H1 (cell line): ENCODE results near the gene FGFRL1. TPM values are rescaled to one million over a fixed set of nuclear protein-coding genes. Genes with fewer than 3 reads are reported as not detected.

Experiments
- CTCF ChIA-PET: fragments of 300-600 bp; sonication (Branson Sonifier 250); formaldehyde crosslinking; loops from one replicate; lab custom pipeline; 2021; ENCODE audit not compliant: partially characterized antibody; lab: Charles Lee
- POLR2A ChIA-PET: fragments of 300-600 bp; sonication (Branson Sonifier 250); formaldehyde crosslinking; loops from one replicate; lab custom pipeline; 2021; ENCODE audit warnings: inconsistent platforms; ENCODE audit not compliant: partially characterized antibody; lab: Charles Lee
- DNase-seq, 2 experiments: peaks; one replicate each; pipeline versions ENCODE4 v3.0.0 to v3.0.0-alpha.2; 2010 to 2022; ENCODE audit warnings: low spot score in 2 of 2, low read depth in 1 of 2, mixed read lengths in 1 of 2
- FAIRE-seq: peaks from 2 replicates; lab custom pipeline; 2011; peaks lifted over from hg19 to GRCh38; lab: Jason Lieb, UNC
- H2AFZ ChIP-seq: 2 replicates; pipeline ENCODE4 v1.8.1; 2012; ENCODE audit warnings: low read length, inconsistent platforms
- H2AK5ac ChIP-seq: 2 replicates; pipeline ENCODE4 v1.6.1; 2013; ENCODE audit warnings: low read depth, low read length
- H2BK120ac ChIP-seq: replicated peaks from 2 replicates; pipeline ENCODE3; 2013; ENCODE audit warnings: low read depth, low read length, inconsistent platforms
- H2BK12ac ChIP-seq: 2 replicates; pipeline ENCODE4 v1.6.1; 2013; ENCODE audit warnings: low read depth, low read length
- H2BK15ac ChIP-seq: 2 replicates; pipeline ENCODE4 v1.6.1; 2013; ENCODE audit warnings: low read length
- H2BK20ac ChIP-seq: 2 replicates; pipeline ENCODE4 v1.6.1; 2013; ENCODE audit warnings: low read length
- H2BK5ac ChIP-seq: 2 replicates; pipeline ENCODE4 v1.6.1; 2013; ENCODE audit warnings: low read depth, low read length
- H3K14ac ChIP-seq: 2 replicates; pipeline ENCODE4 v1.6.1; 2013; ENCODE audit warnings: inconsistent platforms; ENCODE audit not compliant: insufficient read length
- H3K18ac ChIP-seq: 2 replicates; pipeline ENCODE4 v1.6.1; 2013; ENCODE audit warnings: low read length; ENCODE audit errors: extremely low read depth
- H3K23ac ChIP-seq: 2 replicates; pipeline ENCODE4 v1.6.1; 2013; ENCODE audit warnings: inconsistent platforms; ENCODE audit not compliant: insufficient read length
- H3K23me2 ChIP-seq: 2 replicates; pipeline ENCODE4 v1.6.1; 2013; ENCODE audit warnings: low read depth, low read length
- H3K27ac ChIP-seq: 2 replicates; pipeline ENCODE4 v1.6.1; 2011; ENCODE audit warnings: low read depth, low read length, inconsistent platforms
- H3K27me3 ChIP-seq, 4 experiments: replicated peaks in 1 of 4; 1 replicate in 1 of 4; 2 replicates in 3 of 4; pipeline versions ENCODE4 v1.6.1 to v1.8.1; 2011 to 2013; ENCODE audit warnings: low read length in 3 of 4, mild to moderate bottlenecking in 3 of 4, inconsistent platforms in 2 of 4, mixed read lengths in 2 of 4, moderate library complexity in 1 of 4; ENCODE audit not compliant: control insufficient read depth in 3 of 4, insufficient read depth in 3 of 4; ENCODE audit errors: extremely low read depth in 1 of 4
- H3K36me3 ChIP-seq, 4 experiments: 2 replicates each; pipeline versions ENCODE4 v1.6.1 to v1.8.1; 2011 to 2013; ENCODE audit warnings: mild to moderate bottlenecking in 4 of 4, low read length in 3 of 4, moderate library complexity in 2 of 4, control low read depth in 1 of 4, inconsistent platforms in 1 of 4; ENCODE audit not compliant: insufficient read depth in 4 of 4, control insufficient read depth in 2 of 4
- H3K4ac ChIP-seq: replicated peaks from 2 replicates; pipeline ENCODE3; 2013; ENCODE audit warnings: low read length, low read depth, mixed read lengths, inconsistent platforms; ENCODE audit not compliant: insufficient read length
- H3K4me1 ChIP-seq, 4 experiments: replicated peaks in 1 of 4; 1 replicate in 1 of 4; 2 replicates in 3 of 4; pipeline versions ENCODE4 v1.6.1 to v1.8.1; 2011 to 2013; ENCODE audit warnings: low read length in 3 of 4, inconsistent platforms in 2 of 4, mixed read lengths in 1 of 4; ENCODE audit not compliant: insufficient read depth in 4 of 4, control insufficient read depth in 3 of 4
- H3K4me2 ChIP-seq, 2 experiments: 2 replicates each; pipeline versions ENCODE4 v1.6.1 to v1.8.1; 2011 to 2013; ENCODE audit warnings: low read depth in 2 of 2, low read length in 2 of 2, control low read depth in 1 of 2, inconsistent platforms in 1 of 2, mild to moderate bottlenecking in 1 of 2; ENCODE audit not compliant: insufficient read depth in 1 of 2
- H3K4me3 ChIP-seq, 4 experiments: fragments of 200-600, 300-600 bp in 1 of 4; sonication (generic), shearing (Covaris generic), sonication (Bioruptor Twin) in 1 of 4; 2 replicates each; pipeline versions ENCODE4 v1.5.1 to v1.8.1; 2011 to 2016; ENCODE audit warnings: low read length in 4 of 4, low read depth in 3 of 4, control low read depth in 2 of 4, inconsistent platforms in 2 of 4, mild to moderate bottlenecking in 2 of 4, mixed read lengths in 1 of 4, moderate library complexity in 1 of 4; ENCODE audit not compliant: insufficient read depth in 2 of 4; ENCODE audit errors: extremely low read depth in 1 of 4
- H3K56ac ChIP-seq: replicated peaks from 2 replicates; pipeline ENCODE3; 2013; ENCODE audit warnings: low read depth, mild to moderate bottlenecking, mixed read lengths, low read length, inconsistent platforms; ENCODE audit not compliant: insufficient read length
- H3K79me1 ChIP-seq: 2 replicates; pipeline ENCODE4 v1.6.1; 2013; ENCODE audit warnings: low read depth, low read length, control low read depth
- H3K79me2 ChIP-seq, 2 experiments: 2 replicates each; pipeline versions ENCODE4 v1.6.1 to v1.8.1; 2012 to 2013; ENCODE audit warnings: low read length in 2 of 2, mild to moderate bottlenecking in 2 of 2, inconsistent platforms in 1 of 2; ENCODE audit not compliant: insufficient read depth in 2 of 2, control insufficient read depth in 1 of 2
- H3K9ac ChIP-seq, 4 experiments: replicated peaks in 1 of 4; 1 replicate in 1 of 4; 2 replicates in 3 of 4; pipeline versions ENCODE4 v1.6.1 to v1.8.1; 2011 to 2013; ENCODE audit warnings: low read depth in 3 of 4, low read length in 3 of 4, control low read depth in 2 of 4, mild to moderate bottlenecking in 2 of 4, moderate library complexity in 2 of 4, inconsistent platforms in 1 of 4; ENCODE audit errors: extremely low read depth in 1 of 4
- H3K9me3 ChIP-seq, 2 experiments: 2 replicates each; pipeline versions ENCODE4 v1.6.1 to v1.8.1; 2012 to 2013; ENCODE audit warnings: mild to moderate bottlenecking in 2 of 2, moderate library complexity in 2 of 2, control low read depth in 1 of 2, inconsistent platforms in 1 of 2, low read depth in 1 of 2, low read length in 1 of 2, mixed read lengths in 1 of 2; ENCODE audit not compliant: insufficient read depth in 2 of 2
- H4K20me1 ChIP-seq, 2 experiments: replicated peaks in 1 of 2; 2 replicates each; pipeline versions ENCODE3 to v1.8.1; 2011 to 2013; ENCODE audit warnings: inconsistent platforms in 2 of 2, low read length in 2 of 2, mild to moderate bottlenecking in 1 of 2; ENCODE audit not compliant: insufficient read depth in 2 of 2, control insufficient read depth in 1 of 2
- H4K5ac ChIP-seq: 2 replicates; pipeline ENCODE4 v1.6.1; 2013; ENCODE audit warnings: low read length, low read depth, mixed read lengths, inconsistent platforms; ENCODE audit not compliant: insufficient read length
- H4K8ac ChIP-seq: 2 replicates; pipeline ENCODE4 v1.8.0; 2013; ENCODE audit warnings: mild to moderate bottlenecking, moderate library complexity, low read length, inconsistent platforms; ENCODE audit not compliant: insufficient read depth; ENCODE audit errors: extremely low read depth
- H4K91ac ChIP-seq: replicated peaks from 2 replicates; pipeline ENCODE3; 2013; ENCODE audit warnings: low read length, mixed read lengths, inconsistent platforms; ENCODE audit not compliant: insufficient read length
- ASH2L ChIP-seq: fragments of 200-600, 300-600 bp; sonication (generic); IDR thresholded peaks from one replicate; pipeline ENCODE4 v1.7.1; 2017; ENCODE audit warnings: low read length
- CBX5 ChIP-seq: fragments of 300-800, 300-1000 bp; sonication (generic); IDR thresholded peaks from 2 replicates; pipeline ENCODE4 v1.7.1; 2016; ENCODE audit warnings: antibody characterized with exemption, low read length, low read depth
- CTBP2 ChIP-seq: IDR thresholded peaks from 2 replicates; pipeline ENCODE4 v1.7.0; 2011; ENCODE audit warnings: borderline replicate concordance, mild to moderate bottlenecking, moderate library complexity, mixed read lengths, low read length; ENCODE audit not compliant: insufficient read depth, insufficient read length
- FOSL1 ChIP-seq: IDR thresholded peaks from 2 replicates; pipeline ENCODE4 v1.6.1; 2011; ENCODE audit warnings: mild to moderate bottlenecking, low read depth, low read length, moderate library complexity; ENCODE audit not compliant: insufficient read depth
- JUN ChIP-seq: IDR thresholded peaks from 2 replicates; pipeline ENCODE4 v1.6.1; 2011; ENCODE audit warnings: low read depth, mild to moderate bottlenecking, improper control_type of control experiment, low read length
- KDM1A ChIP-seq: fragments of 200-600, 300-600 bp; sonication (generic); IDR thresholded peaks from 2 replicates; pipeline ENCODE4 v1.7.1; 2016; ENCODE audit warnings: mild to moderate bottlenecking, low read length, borderline replicate concordance
- NRF1 ChIP-seq: IDR thresholded peaks from 2 replicates; pipeline ENCODE4 v1.6.1; 2011; ENCODE audit warnings: mild to moderate bottlenecking, low read depth, low read length, improper control_type of control experiment
- POLR2AphosphoS5 ChIP-seq: IDR thresholded peaks from 2 replicates; pipeline ENCODE4 v1.6.1; 2011; ENCODE audit warnings: low read depth, low read length
- RAD21 ChIP-seq, 2 experiments: IDR thresholded peaks in 1 of 2; conservative IDR thresholded peaks in 1 of 2; 2 replicates each; pipeline ENCODE4 v1.6.1; 2011; ENCODE audit warnings: low read depth in 2 of 2, low read length in 2 of 2, improper control_type of control experiment in 1 of 2, inconsistent platforms in 1 of 2, mild to moderate bottlenecking in 1 of 2, moderate library complexity in 1 of 2
- SIN3A ChIP-seq, 2 experiments: IDR thresholded peaks in 1 of 2; conservative IDR thresholded peaks in 1 of 2; 2 replicates each; pipeline ENCODE4 v1.6.1; 2011 to 2012; ENCODE audit warnings: low read length in 2 of 2, improper control_type of control experiment in 1 of 2, low read depth in 1 of 2, mild to moderate bottlenecking in 1 of 2
- SP1 ChIP-seq: IDR thresholded peaks from 2 replicates; pipeline ENCODE4 v1.6.1; 2011; ENCODE audit warnings: low read depth, low read length
- SP2 ChIP-seq: IDR thresholded peaks from 2 replicates; pipeline ENCODE4 v1.6.1; 2012; ENCODE audit warnings: mild to moderate bottlenecking, low read length, inconsistent platforms
- WGBS, 2 experiments: shearing (Covaris generic) in 1 of 2; methylation state at CpG; one replicate each; pipeline versions ENCODE4 v1.1.6 to v1.1.7; 2013 to 2015; ENCODE audit warnings: low lambda C conversion rate in 2 of 2, mixed read lengths in 2 of 2, inconsistent platforms in 1 of 2, low coverage in 1 of 2, missing lambda C conversion rate in 1 of 2; ENCODE audit not compliant: insufficient replicate concordance in 2 of 2, insufficient coverage in 1 of 2, insufficient read length in 1 of 2; ENCODE audit errors: extremely low coverage in 1 of 2, missing lambda C conversion rate in 1 of 2; 5-methylcytosine and 5-hydroxymethylcytosine counted together
- polyA plus RNA-seq, 7 experiments: library from polyadenylated mRNA; depleted of rRNA in 3 of 7; stranded (reverse) in 5 of 7; unstranded in 2 of 7; fragments of >200 nt in 5 of 7; fragments of 200-250 nt in 2 of 7; gene quantifications; 1 replicate in 5 of 7; 2 replicates in 1 of 7; 4 replicates in 1 of 7; pipeline versions ENCODE4 v1.2.1 to v1.2.3, GENCODE V29; 2011 to 2013; ENCODE audit warnings: missing spikeins in 2 of 7, mixed read lengths in 2 of 7
- total RNA-seq: library from RNA; stranded (reverse); fragmentation: NEBNext Ultra II Directional; extraction: Animal tissue kit (Norgen Biotek cat#: 25700); gene quantifications from 2 replicates; pipeline ENCODE4 v1.2.1, GENCODE V29; 2021
- TF ChIP-seq, protein P1 (sequence below): IDR thresholded peaks from 2 replicates; pipeline ENCODE4 v1.6.1; 2012; ENCODE audit warnings: inconsistent platforms

FGFRL1 gene
- total and polyA plus RNA-seq, 2 of the 8 experiments (the other 6 are each of a cell fraction or from before 2014, with no cell fraction given) = 18.9 to 34.6 TPM

DNA sequence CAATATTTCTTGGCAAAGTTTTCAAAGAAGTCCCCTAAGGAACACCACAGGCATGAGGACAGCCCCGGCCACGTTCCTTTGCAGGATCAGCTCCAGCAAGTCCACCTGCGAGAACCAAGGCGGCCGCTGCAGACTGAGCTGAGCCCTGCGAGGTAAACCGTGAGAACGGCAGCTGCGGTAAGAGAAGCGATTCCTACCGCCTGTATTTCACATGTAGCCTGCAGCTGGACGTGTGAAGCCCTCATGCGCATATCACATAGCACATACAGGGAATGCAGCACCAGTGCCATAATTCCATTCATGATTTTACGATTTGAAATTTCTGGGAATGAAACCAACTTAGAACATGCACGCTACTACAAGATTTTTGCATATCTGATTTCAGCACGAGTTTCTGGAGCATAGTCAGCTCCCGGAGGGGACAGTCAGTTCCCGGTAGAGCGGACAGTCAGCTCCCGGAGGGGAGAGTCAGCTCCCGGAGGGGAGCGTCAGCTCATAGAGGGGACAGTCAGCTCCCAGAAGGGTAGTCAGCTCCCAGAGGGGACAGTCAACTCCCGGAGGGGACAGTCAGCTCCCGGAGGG, 41.7 kb downstream of the FGFRL1 start:
- H3K27me3 ChIP-seq = peaks cover 0 to 28% (median 19%) of the 10 kb centered on the region in 4 experiments; a peak in 6 of 7 replicates
- FAIRE-seq (no peak), DNase-seq (no peak)
- no peak for TF ChIP-seq SP1
- no peak for TF ChIP-seq SP2
- TF ChIP-seq JUN = no peak
- TF ChIP-seq ASH2L = no peak
- no peak for TF ChIP-seq POLR2AphosphoS5
- TF ChIP-seq CBX5 = no peak
- TF ChIP-seq KDM1A = no peak
- TF ChIP-seq CTBP2 = no peak
- no peak for TF ChIP-seq NRF1
- TF ChIP-seq RAD21 (IDR thresholded peaks at IDR 0.05 in 1 of 2, conservative IDR thresholded peaks at IDR 0.05 in 1 of 2; ENCODE audit: low read depth in 2 of 2, low read length in 2 of 2) = no peak
- no peak for TF ChIP-seq SIN3A (conservative IDR thresholded peaks at IDR 0.05 in 1 of 2, IDR thresholded peaks at IDR 0.05 in 1 of 2; ENCODE audit: low read depth in 1 of 2, low read length in 2 of 2)
- TF ChIP-seq, protein P1, sequence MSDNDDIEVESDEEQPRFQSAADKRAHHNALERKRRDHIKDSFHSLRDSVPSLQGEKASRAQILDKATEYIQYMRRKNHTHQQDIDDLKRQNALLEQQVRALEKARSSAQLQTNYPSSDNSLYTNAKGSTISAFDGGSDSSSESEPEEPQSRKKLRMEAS = no peak
- no peak for TF ChIP-seq FOSL1

More for the DNA sequence above, 41.7 kb downstream of the FGFRL1 start:
- Histone ChIP-seq H4K20me1 (peaks cover 0 to 2% of the 10 kb centered on the region in 2 experiments), H4K91ac (no peak overlapping the region), H3K9me3 (no peaks in the 10 kb centered on the region), H3K79me2 (no peaks in the 10 kb centered on the region), H3K4ac (no peak overlapping the region), H2BK12ac (no peak overlapping the region), H2BK15ac (no peak overlapping the region), H2AFZ (no peak overlapping the region), H4K8ac (no peak overlapping the region), H3K27ac (no peak overlapping the region), H3K14ac (no peak overlapping the region), H3K9ac (no peak overlapping the region), H3K4me1 (peaks cover 0 to 7% (median 4%) of the 10 kb centered on the region in 4 experiments; a peak in 2 of 7 replicates), H3K23ac (no peak overlapping the region), H3K4me3 (no peak overlapping the region), H3K36me3 (no peaks in the 10 kb centered on the region), H4K5ac (no peak overlapping the region), H2BK20ac (no peak overlapping the region), H2AK5ac (no peak overlapping the region), H3K56ac (no peak overlapping the region), H3K4me2 (no peak overlapping the region), H2BK5ac (no peak overlapping the region), H2BK120ac (no peak overlapping the region), H3K18ac (no peak overlapping the region), H3K23me2 (no peaks in the 10 kb centered on the region), H3K79me1 (no peaks in the 10 kb centered on the region)
- POLR2A ChIA-PET = interaction anchor here (0.6 to 0.8 kb wide), 2 partner anchors 121 kb away, joined by 4 read pairs; partner anchors contain the start of genes GAK and TMEM175
- 85% methylated on average over 24 of the region's 24 CpGs; no CpG with 5 or more reads in 1 of the 2 experiments for WGBS, 2 experiments
- CTCF ChIA-PET = interaction anchor here (0.6 to 1.5 kb wide), 5 partner anchors 9 to 113 kb away, joined by 3 read pairs; no protein-coding TSS in a partner anchor
